ENCODE results near the gene STX18.

- TF ChIP-seq, protein P1, sequence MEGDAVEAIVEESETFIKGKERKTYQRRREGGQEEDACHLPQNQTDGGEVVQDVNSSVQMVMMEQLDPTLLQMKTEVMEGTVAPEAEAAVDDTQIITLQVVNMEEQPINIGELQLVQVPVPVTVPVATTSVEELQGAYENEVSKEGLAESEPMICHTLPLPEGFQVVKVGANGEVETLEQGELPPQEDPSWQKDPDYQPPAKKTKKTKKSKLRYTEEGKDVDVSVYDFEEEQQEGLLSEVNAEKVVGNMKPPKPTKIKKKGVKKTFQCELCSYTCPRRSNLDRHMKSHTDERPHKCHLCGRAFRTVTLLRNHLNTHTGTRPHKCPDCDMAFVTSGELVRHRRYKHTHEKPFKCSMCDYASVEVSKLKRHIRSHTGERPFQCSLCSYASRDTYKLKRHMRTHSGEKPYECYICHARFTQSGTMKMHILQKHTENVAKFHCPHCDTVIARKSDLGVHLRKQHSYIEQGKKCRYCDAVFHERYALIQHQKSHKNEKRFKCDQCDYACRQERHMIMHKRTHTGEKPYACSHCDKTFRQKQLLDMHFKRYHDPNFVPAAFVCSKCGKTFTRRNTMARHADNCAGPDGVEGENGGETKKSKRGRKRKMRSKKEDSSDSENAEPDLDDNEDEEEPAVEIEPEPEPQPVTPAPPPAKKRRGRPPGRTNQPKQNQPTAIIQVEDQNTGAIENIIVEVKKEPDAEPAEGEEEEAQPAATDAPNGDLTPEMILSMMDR (IDR thresholded peaks at IDR 0.05; ENCODE audit: insufficient read depth, low read depth, low read length), result no peak
- TF ChIP-seq EZH2 (IDR thresholded peaks at IDR 0.05; ENCODE audit: insufficient read depth, low read length), result no peak
Measured at GRCh38 chr4:4417886-4418285, 124.0 kb downstream of the STX18 start.

Measured in astrocyte (in vitro differentiated cells and primary cell).